Fibroblast of lung (primary cell): ENCODE results near the gene SLC25A27. TPM values are rescaled to one million over a fixed set of nuclear protein-coding genes. Genes with fewer than 3 reads are reported as not detected.

ENCODE experiments used
- DNase-seq, 2 donors: peaks; one replicate each; pipeline versions ENCODE4 v3.0.0 to v3.0.0-alpha.2; 2010; ENCODE audit warnings: low read depth in 2 of 2
- H2AFZ ChIP-seq: 2 replicates; pipeline ENCODE4 v1.5.1; 2012; ENCODE audit warnings: low read length, control low read depth, inconsistent platforms
- H3K27ac ChIP-seq: 2 replicates; pipeline ENCODE4 v1.5.1; 2011; ENCODE audit warnings: low read length, control low read depth; ENCODE audit not compliant: insufficient read depth
- H3K27me3 ChIP-seq: 2 replicates; pipeline ENCODE4 v1.5.1; 2011; ENCODE audit warnings: mild to moderate bottlenecking, low read length; ENCODE audit not compliant: control insufficient read depth, insufficient read depth
- H3K36me3 ChIP-seq: 2 replicates; pipeline ENCODE4 v1.5.1; 2011; ENCODE audit warnings: low read length; ENCODE audit not compliant: control insufficient read depth, insufficient read depth
- H3K4me1 ChIP-seq: 2 replicates; pipeline ENCODE4 v1.5.1; 2011; ENCODE audit warnings: low read length; ENCODE audit not compliant: control insufficient read depth, insufficient read depth; ENCODE audit errors: extremely low read depth
- H3K4me2 ChIP-seq: 2 replicates; pipeline ENCODE4 v1.5.1; 2011; ENCODE audit warnings: low read length, control low read depth; ENCODE audit not compliant: insufficient read depth; ENCODE audit errors: extremely low read depth
- H3K4me3 ChIP-seq, 4 experiments: fragments of 200-600 bp in 1 of 4; sonication (generic) in 1 of 4; replicated peaks in 1 of 4; 2 replicates each; pipeline ENCODE4 v1.5.1; 2011 to 2016; ENCODE audit warnings: low read length in 4 of 4, low read depth in 3 of 4, mild to moderate bottlenecking in 3 of 4, control low read depth in 2 of 4, inconsistent platforms in 1 of 4, mixed read lengths in 1 of 4; ENCODE audit not compliant: insufficient read depth in 1 of 4; ENCODE audit errors: control extremely low read depth in 1 of 4
- H3K79me2 ChIP-seq: 2 replicates; pipeline ENCODE4 v1.5.1; 2012; ENCODE audit warnings: mild to moderate bottlenecking, low read length, inconsistent platforms; ENCODE audit not compliant: control insufficient read depth, insufficient read depth
- H3K9ac ChIP-seq: 2 replicates; pipeline ENCODE4 v1.5.1; 2011; ENCODE audit warnings: mild to moderate bottlenecking, low read length, control low read depth; ENCODE audit not compliant: insufficient read depth
- H3K9me3 ChIP-seq: 2 replicates; pipeline ENCODE4 v1.5.1; 2012; ENCODE audit warnings: low read depth, low read length; ENCODE audit not compliant: control insufficient read depth, insufficient read depth
- H4K20me1 ChIP-seq: 2 replicates; pipeline ENCODE4 v1.5.1; 2011; ENCODE audit warnings: low read length; ENCODE audit not compliant: control insufficient read depth, insufficient read depth; ENCODE audit errors: extremely low read depth
- EZH2 ChIP-seq: IDR thresholded peaks from 2 replicates; pipeline ENCODE4 v1.5.1; 2012; ENCODE audit warnings: low read length, control low read depth, mild to moderate bottlenecking; ENCODE audit errors: missing control alignments
- polyA plus RNA-seq, 2 donors: library from polyadenylated mRNA; depleted of rRNA in 1 of 2; stranded (reverse) in 1 of 2; unstranded in 1 of 2; fragments of >200 nt; gene quantifications; 2 replicates each; pipeline ENCODE4 v1.2.1, GENCODE V29; 2011 to 2012; ENCODE audit warnings: missing spikeins in 1 of 2
- total RNA-seq: library from RNA; depleted of rRNA; stranded (reverse); fragments of >200 nt; gene quantifications from 2 replicates; pipeline ENCODE4 v1.2.1, GENCODE V29; 2014
- TF ChIP-seq, protein P1 (sequence below), 2 donors: IDR thresholded peaks in 1 of 2; conservative IDR thresholded peaks in 1 of 2; 1 replicate in 1 of 2; 2 replicates in 1 of 2; pipeline ENCODE4 v1.5.1; 2011 to 2012; ENCODE audit warnings: low read length in 2 of 2, control low read depth in 1 of 2, inconsistent platforms in 1 of 2, low read depth in 1 of 2, mild to moderate bottlenecking in 1 of 2

Gene SLC25A27
- total and polyA plus RNA-seq, 2 donors (not counting 1 experiment from before 2014, with no cell fraction given): 5.2 to 18.7 TPM

DNA sequence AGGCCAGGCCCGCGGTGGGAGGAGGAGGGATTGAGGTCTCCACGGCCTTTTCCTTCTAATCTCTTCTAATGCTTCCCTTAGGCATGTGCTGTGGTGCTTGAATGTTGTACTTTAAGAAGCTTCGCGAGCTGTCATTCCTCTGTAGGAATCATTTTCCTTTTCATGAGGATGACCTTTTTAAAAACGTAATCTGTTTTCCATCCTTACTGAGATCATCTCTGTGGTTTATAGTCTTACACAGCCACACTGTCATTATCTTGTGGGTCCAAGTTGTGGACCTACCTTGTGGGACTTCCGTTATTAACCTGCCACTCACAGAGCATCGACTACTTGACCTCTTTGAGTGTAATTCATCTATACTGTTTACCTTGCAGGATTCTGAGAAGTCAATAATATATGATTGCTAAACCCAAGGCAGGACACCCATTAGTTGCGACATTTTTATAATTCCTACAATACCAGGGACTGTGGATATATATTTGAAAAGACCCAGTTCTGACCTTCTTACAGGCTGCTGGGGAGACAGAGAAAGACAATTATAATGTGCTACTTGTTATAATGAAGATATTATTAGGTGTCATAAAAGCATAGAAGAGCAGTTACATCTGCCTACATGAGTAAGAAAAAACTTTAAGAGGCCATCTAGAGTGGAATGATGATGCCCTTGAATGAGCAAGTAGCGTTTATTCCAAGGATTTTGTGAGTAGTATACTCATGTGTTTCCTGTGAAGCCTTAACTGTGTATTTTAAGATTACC lies 842 bp downstream of the SLC25A27 start:
- H3K9ac ChIP-seq: peak overlapping the region; percentile 48
- no peaks in the 10 kb centered on the region for H3K36me3 ChIP-seq
- H3K79me2 ChIP-seq: no peaks in the 10 kb centered on the region
- no peaks in the 10 kb centered on the region for H3K9me3 ChIP-seq
- H3K4me1 ChIP-seq: no peaks in the 10 kb centered on the region
- no peaks in the 10 kb centered on the region for H4K20me1 ChIP-seq
- peak overlapping the region; percentile 89 for H3K4me2 ChIP-seq
- no peak for DNase-seq
- TF ChIP-seq, protein P1, sequence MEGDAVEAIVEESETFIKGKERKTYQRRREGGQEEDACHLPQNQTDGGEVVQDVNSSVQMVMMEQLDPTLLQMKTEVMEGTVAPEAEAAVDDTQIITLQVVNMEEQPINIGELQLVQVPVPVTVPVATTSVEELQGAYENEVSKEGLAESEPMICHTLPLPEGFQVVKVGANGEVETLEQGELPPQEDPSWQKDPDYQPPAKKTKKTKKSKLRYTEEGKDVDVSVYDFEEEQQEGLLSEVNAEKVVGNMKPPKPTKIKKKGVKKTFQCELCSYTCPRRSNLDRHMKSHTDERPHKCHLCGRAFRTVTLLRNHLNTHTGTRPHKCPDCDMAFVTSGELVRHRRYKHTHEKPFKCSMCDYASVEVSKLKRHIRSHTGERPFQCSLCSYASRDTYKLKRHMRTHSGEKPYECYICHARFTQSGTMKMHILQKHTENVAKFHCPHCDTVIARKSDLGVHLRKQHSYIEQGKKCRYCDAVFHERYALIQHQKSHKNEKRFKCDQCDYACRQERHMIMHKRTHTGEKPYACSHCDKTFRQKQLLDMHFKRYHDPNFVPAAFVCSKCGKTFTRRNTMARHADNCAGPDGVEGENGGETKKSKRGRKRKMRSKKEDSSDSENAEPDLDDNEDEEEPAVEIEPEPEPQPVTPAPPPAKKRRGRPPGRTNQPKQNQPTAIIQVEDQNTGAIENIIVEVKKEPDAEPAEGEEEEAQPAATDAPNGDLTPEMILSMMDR (conservative IDR thresholded peaks at IDR 0.05 in 1 of 2, IDR thresholded peaks at IDR 0.05 in 1 of 2; ENCODE audit: low read depth in 1 of 2, low read length in 2 of 2): no peak
- no peak for TF ChIP-seq EZH2
- H3K27ac ChIP-seq: peak overlapping the region; percentile 22
- H3K4me3 ChIP-seq: peak overlapping the region; percentile 87 to 96 (median 90)
- peak overlapping the region; percentile 97 for H2AFZ ChIP-seq
- H3K27me3 ChIP-seq: no peaks in the 10 kb centered on the region

DNA sequence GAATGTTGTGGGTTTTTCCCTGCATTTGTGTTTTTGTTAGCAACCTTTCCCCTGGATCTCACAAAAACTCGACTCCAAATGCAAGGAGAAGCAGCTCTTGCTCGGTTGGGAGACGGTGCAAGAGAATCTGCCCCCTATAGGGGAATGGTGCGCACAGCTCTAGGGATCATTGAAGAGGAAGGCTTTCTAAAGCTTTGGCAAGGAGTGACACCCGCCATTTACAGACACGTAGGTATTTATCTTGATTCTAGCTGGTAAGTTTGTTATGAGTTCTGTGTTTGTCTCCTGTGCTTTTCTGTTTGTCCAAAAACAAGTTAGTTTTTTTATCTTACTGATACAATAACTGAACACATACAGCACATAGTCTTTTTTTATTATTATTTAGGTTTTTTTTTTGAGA lies 3.0 kb downstream of the SLC25A27 start:
- Histone ChIP-seq H3K27ac (no peak overlapping the region), H3K9me3 (no peaks in the 10 kb centered on the region), H3K36me3 (no peaks in the 10 kb centered on the region), H3K9ac (no peak overlapping the region), H3K4me3 (no peak overlapping the region), H3K27me3 (no peaks in the 10 kb centered on the region), H3K79me2 (no peaks in the 10 kb centered on the region), H3K4me2 (no peak overlapping the region), H4K20me1 (no peaks in the 10 kb centered on the region), H2AFZ (no peak overlapping the region), H3K4me1 (no peaks in the 10 kb centered on the region)
- DNase-seq: no peak
- TF ChIP-seq, protein P1 (conservative IDR thresholded peaks at IDR 0.05 in 1 of 2, IDR thresholded peaks at IDR 0.05 in 1 of 2; ENCODE audit: low read depth in 1 of 2, low read length in 2 of 2): peak; percentile 6 to 37
- TF ChIP-seq EZH2: no peak

DNA sequence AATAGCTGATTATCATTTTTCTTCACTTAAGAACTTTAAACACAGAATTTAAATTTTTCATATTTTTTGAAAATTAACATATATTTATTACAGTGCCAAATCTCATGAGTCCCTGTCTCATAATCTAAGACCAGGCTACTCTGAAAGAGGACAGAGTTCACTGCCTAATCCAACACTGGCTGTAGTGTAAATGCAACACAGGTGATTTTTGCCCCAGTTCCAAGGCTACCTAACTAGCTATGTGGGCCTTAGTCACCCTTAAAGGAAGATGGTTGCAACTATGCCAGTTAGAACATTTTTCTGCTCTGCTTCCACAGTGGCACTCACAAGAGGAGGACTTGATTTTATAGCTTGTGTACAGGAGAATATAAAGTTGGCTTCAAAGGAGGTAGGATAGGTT lies 4.9 kb downstream of the SLC25A27 start:
- Histone ChIP-seq H3K27ac (no peak overlapping the region), H3K4me1 (no peaks in the 10 kb centered on the region), H3K27me3 (no peaks in the 10 kb centered on the region), H3K4me2 (no peak overlapping the region), H4K20me1 (no peaks in the 10 kb centered on the region), H3K9me3 (no peaks in the 10 kb centered on the region), H3K79me2 (no peaks in the 10 kb centered on the region), H3K4me3 (no peak overlapping the region), H3K36me3 (no peaks in the 10 kb centered on the region), H2AFZ (no peak overlapping the region), H3K9ac (no peak overlapping the region)
- TF ChIP-seq, protein P1 (conservative IDR thresholded peaks at IDR 0.05 in 1 of 2, IDR thresholded peaks at IDR 0.05 in 1 of 2; ENCODE audit: low read depth in 1 of 2, low read length in 2 of 2): no peak
- no peak for TF ChIP-seq EZH2
- DNase-seq: no peak
